MM.1S (cell line): ENCODE measurements around the gene GRM3.

Experiments
- DNase-seq: peaks from one replicate; pipeline ENCODE4 v3.0.0-alpha.2; 2015
- H2AFZ ChIP-seq: fragments of 300-600 bp; sonication (generic); 2 replicates; pipeline ENCODE4 v1.6.0; 2016; ENCODE audit warnings: antibody characterized with exemption, low read length
- H3F3A ChIP-seq: fragments of 300-600 bp; sonication (generic); 2 replicates; pipeline ENCODE4 v1.6.1; 2016; ENCODE audit warnings: mild to moderate bottlenecking, antibody characterized with exemption, low read length, moderate library complexity, mixed read lengths; ENCODE audit not compliant: insufficient read depth
- H3K27ac ChIP-seq: fragments of 300-600 bp; sonication (generic); 2 replicates; pipeline ENCODE4 v1.5.1; 2016; ENCODE audit warnings: mild to moderate bottlenecking, low read length
- H3K27me3 ChIP-seq: fragments of 300-600 bp; sonication (generic); replicated peaks from 2 replicates; pipeline ENCODE4 v1.6.0; 2016; ENCODE audit warnings: low read length; ENCODE audit not compliant: insufficient read depth
- H3K36me3 ChIP-seq: fragments of 300-600 bp; sonication (generic); replicated peaks from 2 replicates; pipeline ENCODE4 v1.6.1; 2016; ENCODE audit warnings: mild to moderate bottlenecking, low read length, mixed read lengths; ENCODE audit not compliant: insufficient read depth
- H3K4me1 ChIP-seq: fragments of 300-600 bp; sonication (generic); 2 replicates; pipeline ENCODE4 v1.6.1; 2016; ENCODE audit warnings: low read length, mixed read lengths
- H3K4me2 ChIP-seq: fragments of 300-600 bp; sonication (generic); 2 replicates; pipeline ENCODE4 v1.6.0; 2016; ENCODE audit warnings: low read depth, low read length
- H3K4me3 ChIP-seq: fragments of 300-600 bp; sonication (generic); 2 replicates; pipeline ENCODE4 v1.5.1; 2016; ENCODE audit warnings: low read length, mixed read lengths
- H3K79me2 ChIP-seq: fragments of 300-600 bp; sonication (generic); 2 replicates; pipeline ENCODE4 v1.6.1; 2016; ENCODE audit warnings: mixed run types, low read length, mixed read lengths
- H3K9ac ChIP-seq: fragments of 300-600 bp; sonication (generic); 2 replicates; pipeline ENCODE4 v1.6.1; 2016; ENCODE audit warnings: low read length, mixed read lengths
- H3K9me2 ChIP-seq: fragments of 300-600 bp; sonication (generic); replicated peaks from 2 replicates; pipeline ENCODE4 v1.6.1; 2016; ENCODE audit warnings: mild to moderate bottlenecking, low read length, mixed read lengths; ENCODE audit not compliant: insufficient read depth
- H3K9me3 ChIP-seq: fragments of 300-600 bp; sonication (generic); replicated peaks from 2 replicates; pipeline ENCODE4 v1.6.1; 2016; ENCODE audit warnings: mild to moderate bottlenecking, low read length, mixed read lengths; ENCODE audit not compliant: insufficient read depth
- H4K20me1 ChIP-seq: fragments of 300-600 bp; sonication (generic); 2 replicates; pipeline ENCODE4 v1.6.1; 2016; ENCODE audit warnings: mild to moderate bottlenecking, low read length, moderate library complexity, mixed read lengths; ENCODE audit not compliant: insufficient read depth
- EZH2 ChIP-seq: fragments of 300-600 bp; sonication (generic); optimal IDR thresholded peaks from 2 replicates; pipeline ENCODE3; 2017; ENCODE audit warnings: low read depth, mild to moderate bottlenecking, antibody characterized with exemption, low read length, mixed read lengths
- EZH2phosphoT487 ChIP-seq: fragments of 300-600 bp; sonication (generic); IDR thresholded peaks from 2 replicates; pipeline ENCODE4 v1.6.1; 2018; ENCODE audit warnings: antibody characterized with exemption, low read length
- TF ChIP-seq, protein P1 (sequence below): fragments of 300-600 bp; sonication (generic); IDR thresholded peaks from 2 replicates; pipeline ENCODE4 v1.5.1; 2016; ENCODE audit warnings: antibody characterized with exemption, low read length, mixed read lengths

GRM3 gene

DNA sequence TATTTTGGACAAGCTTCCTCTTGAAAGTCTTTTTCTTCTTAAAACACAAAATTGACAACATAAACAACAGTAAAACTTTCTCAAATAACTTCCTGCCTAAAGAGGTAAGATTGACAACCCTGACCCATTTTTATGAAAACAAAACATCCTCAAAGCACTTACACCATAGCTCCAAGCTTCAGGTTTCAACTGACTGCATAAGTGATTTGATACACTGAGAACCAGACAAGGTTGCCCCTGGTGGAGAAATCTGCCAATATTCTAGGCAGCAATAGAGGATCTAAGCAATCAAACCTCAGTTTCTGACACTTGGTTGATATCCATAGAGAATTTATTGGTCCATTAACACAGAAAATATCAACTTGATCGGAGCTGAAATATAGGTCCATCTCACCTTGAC is 267.9 kb downstream of the GRM3 start:
- Histone ChIP-seq H4K20me1 (no peaks in the 10 kb centered on the region), H3K27me3 (no peaks in the 10 kb centered on the region), H2AFZ (no peak overlapping the region), H3K9ac (no peak overlapping the region), H3K27ac (no peak overlapping the region), H3K4me2 (no peak overlapping the region), H3K36me3 (no peaks in the 10 kb centered on the region), H3K4me1 (no peaks in the 10 kb centered on the region), H3K9me2 (no peaks in the 10 kb centered on the region), H3K9me3 (no peaks in the 10 kb centered on the region), H3K79me2 (no peaks in the 10 kb centered on the region), H3F3A (no peaks in the 10 kb centered on the region), H3K4me3 (no peak overlapping the region)
- no peak for DNase-seq
- TF ChIP-seq EZH2phosphoT487 = no peak
- TF ChIP-seq, protein P1, sequence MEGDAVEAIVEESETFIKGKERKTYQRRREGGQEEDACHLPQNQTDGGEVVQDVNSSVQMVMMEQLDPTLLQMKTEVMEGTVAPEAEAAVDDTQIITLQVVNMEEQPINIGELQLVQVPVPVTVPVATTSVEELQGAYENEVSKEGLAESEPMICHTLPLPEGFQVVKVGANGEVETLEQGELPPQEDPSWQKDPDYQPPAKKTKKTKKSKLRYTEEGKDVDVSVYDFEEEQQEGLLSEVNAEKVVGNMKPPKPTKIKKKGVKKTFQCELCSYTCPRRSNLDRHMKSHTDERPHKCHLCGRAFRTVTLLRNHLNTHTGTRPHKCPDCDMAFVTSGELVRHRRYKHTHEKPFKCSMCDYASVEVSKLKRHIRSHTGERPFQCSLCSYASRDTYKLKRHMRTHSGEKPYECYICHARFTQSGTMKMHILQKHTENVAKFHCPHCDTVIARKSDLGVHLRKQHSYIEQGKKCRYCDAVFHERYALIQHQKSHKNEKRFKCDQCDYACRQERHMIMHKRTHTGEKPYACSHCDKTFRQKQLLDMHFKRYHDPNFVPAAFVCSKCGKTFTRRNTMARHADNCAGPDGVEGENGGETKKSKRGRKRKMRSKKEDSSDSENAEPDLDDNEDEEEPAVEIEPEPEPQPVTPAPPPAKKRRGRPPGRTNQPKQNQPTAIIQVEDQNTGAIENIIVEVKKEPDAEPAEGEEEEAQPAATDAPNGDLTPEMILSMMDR = peak; percentile 20; the same call in 1 of the 2 replicates

DNA sequence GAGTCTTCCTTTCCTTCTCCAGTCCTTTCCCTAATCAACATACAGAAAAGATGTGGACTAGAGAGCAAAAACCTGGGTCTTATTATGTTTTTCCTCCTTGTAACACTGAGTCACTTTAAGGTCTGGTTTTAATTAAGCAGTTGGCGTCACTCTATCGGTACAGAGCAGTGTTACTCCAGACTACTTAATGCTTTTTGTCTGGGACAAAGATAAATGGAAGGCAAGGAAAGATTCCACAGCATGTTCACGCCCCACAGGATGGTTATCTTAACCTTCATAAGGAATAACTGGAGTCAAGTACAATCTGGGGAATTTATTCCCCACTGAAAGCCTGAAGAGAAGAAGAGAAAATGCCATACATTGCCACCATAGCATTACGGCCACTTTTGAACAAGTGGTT is 270.0 kb downstream of the GRM3 start:
- TF ChIP-seq EZH2phosphoT487 (no peak), EZH2 (no peak)
- TF ChIP-seq, protein P1 = no peak
- H3K4me3 ChIP-seq = no peak overlapping the region
- H3K9ac ChIP-seq = no peak overlapping the region
- no peaks in the 10 kb centered on the region for H4K20me1 ChIP-seq
- H3K4me2 ChIP-seq = no peak overlapping the region
- DNase-seq = no peak
- no peaks in the 10 kb centered on the region for H3K36me3 ChIP-seq
- H3F3A ChIP-seq = no peaks in the 10 kb centered on the region
- no peaks in the 10 kb centered on the region for H3K27me3 ChIP-seq
- H3K9me2 ChIP-seq = no peaks in the 10 kb centered on the region
- no peaks in the 10 kb centered on the region for H3K9me3 ChIP-seq
- H3K27ac ChIP-seq = no peak overlapping the region
- no peaks in the 10 kb centered on the region for H3K4me1 ChIP-seq
- no peak overlapping the region for H2AFZ ChIP-seq
- no peaks in the 10 kb centered on the region for H3K79me2 ChIP-seq
